Thoracic aorta (tissue), 2 donors: ENCODE data around the gene NSMF. TPM values are rescaled to one million over a fixed set of nuclear protein-coding genes. Genes with fewer than 3 reads are reported as not detected.
"Not testable (repeated sequence)": the region's sequence is repeated elsewhere in the genome, so short reads cannot be mapped to it uniquely, and the experiment has no call there.

Experiments used
- ATAC-seq: fragments of 150-250 bp; one replicate; pipeline ENCODE4 v1.8.0; 2017; ENCODE audit warnings: low read depth; ENCODE audit not compliant: insufficient number of reproducible peaks, low FRiP score
- DNase-seq: peaks from one replicate; pipeline ENCODE4 v3.0.0-alpha.2; 2020; ENCODE audit warnings: low spot score
- H3K27ac ChIP-seq, 2 donors: fragments of 200-600 bp; sonication (generic); 1 replicate in 1 of 2; 2 replicates in 1 of 2; pipeline ENCODE4 v1.5.1; 2016; ENCODE audit warnings: mild to moderate bottlenecking in 2 of 2, moderate library complexity in 2 of 2
- H3K27me3 ChIP-seq: fragments of 200-600 bp; sonication (generic); replicated peaks from 2 replicates; pipeline ENCODE4 v1.6.0; 2016; ENCODE audit warnings: mild to moderate bottlenecking; ENCODE audit not compliant: insufficient read depth
- H3K36me3 ChIP-seq: fragments of 200-600 bp; sonication (generic); one replicate; pipeline ENCODE4 v1.5.1; 2016
- H3K4me1 ChIP-seq, 2 donors: fragments of 200-600 bp; sonication (generic); 1 replicate in 1 of 2; 2 replicates in 1 of 2; pipeline versions ENCODE4 v1.5.1 to v1.6.0; 2016; ENCODE audit warnings: low read depth in 2 of 2, mild to moderate bottlenecking in 1 of 2; ENCODE audit not compliant: control insufficient read depth in 1 of 2
- H3K4me3 ChIP-seq: fragments of 200-600 bp; sonication (generic); 2 replicates; pipeline ENCODE4 v1.5.1; 2016; ENCODE audit warnings: mild to moderate bottlenecking
- H3K9me3 ChIP-seq: fragments of 200-600 bp; sonication (generic); 2 replicates; pipeline ENCODE4 v1.5.1; 2016
- total RNA-seq, 2 donors: library from RNA; depleted of rRNA; stranded (reverse); fragments of >200 nt; gene quantifications; one replicate each; pipeline versions ENCODE4 v1.1.0 to v1.2.3, GENCODE V29; 2016
- TF ChIP-seq, protein P1 (sequence below): fragments of 200-600 bp; sonication (generic); IDR thresholded peaks from one replicate; pipeline ENCODE4 v1.5.1; 2019; ENCODE audit warnings: antibody characterized with exemption

The NSMF gene
- total RNA-seq, 2 donors from 2014 or later: 168 to 251 TPM

DNA sequence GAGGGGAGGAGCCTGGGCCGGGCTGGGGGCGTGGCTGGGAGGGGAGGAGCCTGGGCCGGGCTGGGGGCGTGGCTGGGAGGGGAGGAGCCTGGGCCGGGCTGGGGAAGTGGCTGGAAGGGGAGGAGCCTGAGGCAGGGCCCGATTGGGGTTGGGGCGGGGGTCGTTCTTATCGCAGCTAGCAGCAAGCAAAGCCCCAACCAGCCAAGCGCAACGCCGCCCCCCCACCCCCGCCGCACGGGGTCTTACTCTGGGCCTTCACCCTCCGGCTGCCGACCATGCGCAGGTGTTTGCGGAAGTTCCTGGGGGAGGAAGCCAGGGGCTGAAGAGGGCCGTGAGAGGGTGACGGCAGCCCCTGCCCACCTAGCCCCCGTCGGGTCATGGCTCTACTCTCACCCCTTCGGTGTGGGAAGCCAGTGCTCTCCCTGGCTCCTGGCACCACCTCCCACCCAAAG is 5.0 kb downstream of the NSMF start:
- no peak for DNase-seq
- peak overlapping the region; percentile 62 for H3K4me3 ChIP-seq
- TF ChIP-seq, protein P1, sequence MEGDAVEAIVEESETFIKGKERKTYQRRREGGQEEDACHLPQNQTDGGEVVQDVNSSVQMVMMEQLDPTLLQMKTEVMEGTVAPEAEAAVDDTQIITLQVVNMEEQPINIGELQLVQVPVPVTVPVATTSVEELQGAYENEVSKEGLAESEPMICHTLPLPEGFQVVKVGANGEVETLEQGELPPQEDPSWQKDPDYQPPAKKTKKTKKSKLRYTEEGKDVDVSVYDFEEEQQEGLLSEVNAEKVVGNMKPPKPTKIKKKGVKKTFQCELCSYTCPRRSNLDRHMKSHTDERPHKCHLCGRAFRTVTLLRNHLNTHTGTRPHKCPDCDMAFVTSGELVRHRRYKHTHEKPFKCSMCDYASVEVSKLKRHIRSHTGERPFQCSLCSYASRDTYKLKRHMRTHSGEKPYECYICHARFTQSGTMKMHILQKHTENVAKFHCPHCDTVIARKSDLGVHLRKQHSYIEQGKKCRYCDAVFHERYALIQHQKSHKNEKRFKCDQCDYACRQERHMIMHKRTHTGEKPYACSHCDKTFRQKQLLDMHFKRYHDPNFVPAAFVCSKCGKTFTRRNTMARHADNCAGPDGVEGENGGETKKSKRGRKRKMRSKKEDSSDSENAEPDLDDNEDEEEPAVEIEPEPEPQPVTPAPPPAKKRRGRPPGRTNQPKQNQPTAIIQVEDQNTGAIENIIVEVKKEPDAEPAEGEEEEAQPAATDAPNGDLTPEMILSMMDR: no peak
- H3K9me3 ChIP-seq: no peaks in the 10 kb centered on the region
- H3K27me3 ChIP-seq: no peaks in the 10 kb centered on the region
- peaks cover 25 to 46% of the 10 kb centered on the region in 2 donors for H3K4me1 ChIP-seq
- H3K27ac ChIP-seq: peak overlapping the region in 1 of 2 donors; percentile 99
- H3K36me3 ChIP-seq: peaks cover 16% of the 10 kb centered on the region
- ATAC-seq: no peak

- ATAC-seq (no peak), DNase-seq (no peak)
- H3K4me1 ChIP-seq: peaks cover 25 to 46% of the 10 kb centered on the region in 2 donors
- no peak overlapping the region for H3K27ac ChIP-seq
- H3K4me3 ChIP-seq: peak overlapping the region; percentile 60
- H3K36me3 ChIP-seq: peaks cover 19% of the 10 kb centered on the region
- H3K27me3 ChIP-seq: no peaks in the 10 kb centered on the region
- no peaks in the 10 kb centered on the region for H3K9me3 ChIP-seq
- TF ChIP-seq, protein P1: no peak
Measured at GRCh38 chr9:137453643-137454081, 5.5 kb downstream of the NSMF start.

DNA sequence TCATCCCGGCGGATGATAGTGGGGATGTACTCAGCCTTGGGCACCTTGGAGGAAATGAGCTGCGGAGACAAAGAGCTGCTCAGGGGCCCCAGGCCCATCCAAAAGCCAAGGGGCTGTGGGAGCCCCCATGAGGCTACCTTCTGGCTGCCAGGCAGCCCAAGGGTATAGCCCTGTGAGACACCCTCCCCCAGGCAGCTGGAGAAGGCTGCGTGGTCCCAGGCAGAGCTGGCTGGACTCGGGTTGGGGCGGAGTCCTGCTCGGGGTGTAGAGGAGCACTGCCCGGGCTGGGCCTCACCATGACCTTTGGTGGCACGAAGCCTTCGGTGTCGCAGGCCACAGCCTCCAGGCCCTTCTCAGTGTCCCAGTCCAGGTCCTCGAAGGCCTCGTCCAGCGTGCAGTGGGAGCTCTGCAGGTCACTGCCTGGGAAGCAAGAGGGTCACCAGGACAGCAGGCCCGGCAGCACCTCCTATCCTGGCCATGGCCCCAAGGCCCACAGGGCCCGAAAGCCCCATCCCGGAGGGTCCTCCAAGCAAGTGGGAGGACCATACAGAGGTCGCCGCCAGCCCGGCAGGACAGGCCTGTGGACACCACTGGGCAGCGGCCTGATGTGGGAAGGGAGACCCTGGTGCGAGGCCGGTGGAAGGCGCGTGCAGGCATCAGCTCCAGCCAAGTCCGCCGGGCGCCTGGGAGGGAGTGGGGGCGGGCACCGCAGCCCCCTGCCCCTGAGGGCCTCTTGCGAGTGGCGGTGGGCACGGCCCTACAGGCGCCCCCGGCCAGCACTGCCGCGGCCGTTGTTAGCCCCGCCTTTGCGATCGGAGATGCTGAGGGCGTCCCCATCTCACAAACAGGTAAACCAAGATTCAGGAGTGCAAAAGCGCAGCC is 6.1 kb downstream of the NSMF start:
- TF ChIP-seq, protein P1: no peak
- peaks cover 25 to 46% of the 10 kb centered on the region in 2 donors for H3K4me1 ChIP-seq
- no peaks in the 10 kb centered on the region for H3K27me3 ChIP-seq
- no peaks in the 10 kb centered on the region for H3K9me3 ChIP-seq
- DNase-seq (no peak), ATAC-seq (no peak)
- peaks cover 19% of the 10 kb centered on the region for H3K36me3 ChIP-seq
- H3K4me3 ChIP-seq: peak overlapping the region; percentile 60
- no peak overlapping the region for H3K27ac ChIP-seq

DNA sequence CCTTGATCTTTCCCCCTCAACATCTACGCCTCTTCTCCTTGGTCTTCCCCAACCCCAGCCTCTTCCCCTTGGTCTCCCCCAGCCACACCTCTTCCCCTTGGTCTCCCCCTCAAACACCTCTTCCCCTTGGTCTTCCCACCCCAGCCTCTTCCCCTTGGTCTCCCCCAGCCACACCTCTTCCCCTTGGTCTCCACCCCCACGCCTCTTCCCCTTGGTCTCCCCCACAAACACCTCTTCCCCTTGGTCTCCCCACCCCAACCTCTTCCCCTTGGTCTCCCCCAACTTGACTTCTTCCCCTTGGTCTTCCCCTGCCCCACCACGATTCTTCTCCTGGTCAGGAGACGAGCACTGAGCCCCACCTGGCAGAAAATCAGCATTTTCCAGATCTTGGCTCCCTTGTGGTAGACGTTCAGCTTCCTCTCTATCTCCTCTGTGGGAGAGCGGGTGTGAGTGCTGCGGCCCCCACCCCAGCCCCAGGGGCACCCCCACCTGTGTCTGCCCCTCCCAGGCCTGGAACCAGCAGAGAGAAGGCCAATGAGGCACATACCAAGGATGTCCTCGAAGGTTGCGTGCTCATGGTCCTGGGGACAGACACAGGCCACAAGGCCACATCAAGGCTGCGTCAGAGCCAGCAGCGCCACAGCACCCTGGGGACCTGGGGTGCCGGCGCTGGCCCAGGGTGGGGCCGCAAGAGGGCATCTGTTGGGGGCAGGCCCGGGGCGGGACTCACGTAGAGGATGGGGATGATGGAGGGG is 7.0 kb downstream of the NSMF start:
- Histone ChIP-seq H3K9me3 (no peaks in the 10 kb centered on the region), H3K27ac (no peak overlapping the region), H3K36me3 (peaks cover 19% of the 10 kb centered on the region), H3K4me1 (peaks cover 22 to 43% of the 10 kb centered on the region in 2 donors), H3K27me3 (no peaks in the 10 kb centered on the region), H3K4me3 (no peak overlapping the region)
- TF ChIP-seq, protein P1: no peak
- DNase-seq: no peak
- ATAC-seq: no peak

GRCh38 chr9:137451264-137452005 is 7.7 kb downstream of the NSMF start:
- not testable (repeated sequence) for H3K9me3 ChIP-seq, DNase-seq, H3K4me3 ChIP-seq, ATAC-seq, H3K27me3 ChIP-seq, H3K27ac ChIP-seq
- peaks cover 22 to 36% of the 10 kb centered on the region in 2 donors for H3K4me1 ChIP-seq
- H3K36me3 ChIP-seq: peaks cover 19% of the 10 kb centered on the region

- H3K36me3 ChIP-seq: peaks cover 19% of the 10 kb centered on the region
- DNase-seq: not testable (repeated sequence)
Measured at GRCh38 chr9:137450539-137451222, 8.5 kb downstream of the NSMF start.

More at GRCh38 chr9:137450539-137451222, 8.5 kb downstream of the NSMF start:
- H3K27me3 ChIP-seq, H3K9me3 ChIP-seq, ATAC-seq, H3K4me3 ChIP-seq, H3K27ac ChIP-seq: not testable (repeated sequence)
- peaks cover 14 to 28% of the 10 kb centered on the region in 2 donors for H3K4me1 ChIP-seq
